A673 (cell line): ENCODE data around the gene ACSF2.
"Not testable (repeated sequence)": the region's sequence is repeated elsewhere in the genome, so short reads cannot be mapped to it uniquely, and the experiment has no call there.

Experiments used
- CTCF ChIP-seq: fragments of 300-800, 200-600 bp; sonication (generic); conservative IDR thresholded peaks from 2 replicates; pipeline ENCODE4 v1.5.1; 2017; ENCODE audit warnings: low read depth, mild to moderate bottlenecking, antibody characterized with exemption, low read length, moderate library complexity, mixed read lengths
- EZH2 ChIP-seq: fragments of 200-600 bp; sonication (generic); IDR thresholded peaks from 2 replicates; pipeline ENCODE4 v1.6.1; 2017; ENCODE audit warnings: borderline replicate concordance, low read depth, mild to moderate bottlenecking, mixed read lengths, antibody characterized with exemption, low read length; ENCODE audit not compliant: poor library complexity, severe bottlenecking

GRCh38 chr17:50472761-50473161 is 46.7 kb downstream of the ACSF2 start:
- not testable (repeated sequence) for TF ChIP-seq EZH2
- peak; percentile 53 for TF ChIP-seq CTCF
